Measurements from ENCODE around the gene ZNF74. TPM values are rescaled to one million over a fixed set of nuclear protein-coding genes. Genes with fewer than 3 reads are reported as not detected.

ZNF74 gene
- total RNA-seq, 1 donor from 2014 or later = 5.2 TPM

DNA sequence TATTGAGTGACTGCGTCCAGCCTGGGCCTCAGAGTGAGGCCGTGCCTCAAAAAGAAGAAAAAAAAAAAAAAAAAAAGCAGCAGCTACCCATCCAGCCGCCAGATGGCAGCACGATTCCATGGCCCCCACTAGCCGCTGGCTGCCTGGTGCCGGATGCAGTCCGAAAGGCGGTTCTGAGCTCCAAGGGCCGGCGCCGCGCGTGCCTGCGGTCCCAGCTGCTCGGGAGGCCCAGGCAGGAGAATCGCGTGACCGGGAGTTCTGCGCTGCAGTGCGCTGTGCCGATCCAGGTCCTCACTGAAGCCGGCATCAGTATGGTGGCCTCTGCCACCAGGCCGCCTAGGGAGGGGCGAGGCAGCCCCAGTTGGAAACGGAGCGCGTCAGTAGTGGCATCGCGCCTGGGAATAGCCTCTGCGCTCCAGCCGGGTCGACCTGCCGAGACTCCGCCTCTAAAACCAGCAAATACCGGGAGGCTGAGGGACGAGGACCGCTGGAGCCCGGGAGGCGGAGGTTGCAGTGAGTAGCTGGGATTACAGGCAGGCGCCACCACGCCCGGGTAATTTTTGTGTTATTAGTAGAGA, 24.3 kb downstream of the ZNF74 start:
- no peak for DNase-seq (ENCODE audit: low spot score)

DNA sequence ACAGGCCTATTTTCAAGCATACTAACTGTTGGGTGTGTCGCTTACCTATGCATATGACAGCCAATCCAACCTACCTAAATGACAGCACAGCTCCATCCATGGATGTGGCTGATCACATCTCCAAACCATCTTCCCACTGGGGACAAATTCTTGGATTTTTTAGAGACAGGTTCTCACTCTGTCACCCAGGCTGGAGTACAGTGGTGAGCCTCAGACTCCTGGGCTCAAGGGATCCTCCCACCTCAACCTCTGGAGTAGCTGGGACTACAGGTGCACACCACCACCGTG, 25.7 kb downstream of the ZNF74 start:
- no peak for DNase-seq (ENCODE audit: low spot score)

DNA sequence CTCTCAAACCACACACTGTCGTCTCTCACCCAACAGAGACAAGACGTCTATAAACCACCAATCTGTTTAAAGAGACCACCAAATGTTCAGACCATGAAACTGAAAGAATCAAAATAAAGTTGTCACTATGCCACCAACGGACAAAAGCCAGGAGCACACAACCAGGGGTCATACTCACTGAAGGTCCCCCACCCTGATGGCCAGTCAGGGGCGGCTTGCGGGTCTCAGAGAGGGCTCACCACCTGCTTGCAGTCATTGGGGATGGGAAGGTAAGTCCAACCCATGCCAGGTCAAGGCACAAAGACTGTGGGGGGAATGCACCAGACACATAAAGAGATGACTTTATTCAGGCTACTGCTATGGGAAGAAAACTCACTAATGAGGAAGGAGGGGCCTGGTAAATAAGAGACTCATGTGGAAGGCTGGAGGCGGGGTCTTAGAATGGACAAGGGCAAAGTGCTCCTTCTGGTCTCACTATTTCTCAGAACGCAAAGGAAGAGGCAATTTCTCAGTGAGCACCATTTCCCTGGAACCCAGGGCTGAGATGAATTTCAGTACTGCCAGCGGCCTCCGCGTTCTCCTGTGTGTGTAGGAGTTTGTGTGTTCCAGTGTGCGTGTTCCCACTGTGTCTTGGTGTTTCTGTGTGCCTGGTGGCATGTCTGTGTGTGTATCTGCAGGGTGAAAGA, 26.3 kb downstream of the ZNF74 start:
- no peak for DNase-seq (ENCODE audit: low spot score)

DNA sequence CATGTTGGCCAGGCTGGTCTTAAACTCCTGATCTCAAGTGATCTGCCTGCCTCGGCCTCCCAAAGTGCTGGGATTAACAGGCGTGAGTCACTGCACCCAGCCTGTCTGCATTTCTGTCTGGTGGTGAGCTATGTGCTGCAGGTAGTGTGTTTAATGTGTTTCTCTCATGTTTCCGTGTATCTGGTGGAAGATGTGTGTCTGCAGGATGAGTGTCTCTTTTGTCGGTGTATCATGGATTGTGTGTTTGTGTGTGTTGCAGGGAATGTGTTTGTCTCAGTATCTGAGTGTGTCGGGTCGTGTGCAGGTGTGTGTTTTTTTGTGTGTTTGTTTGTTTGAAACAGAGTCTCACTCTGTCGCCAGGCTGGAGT, 27.5 kb downstream of the ZNF74 start:
- no peak for DNase-seq (ENCODE audit: low spot score)

DNA sequence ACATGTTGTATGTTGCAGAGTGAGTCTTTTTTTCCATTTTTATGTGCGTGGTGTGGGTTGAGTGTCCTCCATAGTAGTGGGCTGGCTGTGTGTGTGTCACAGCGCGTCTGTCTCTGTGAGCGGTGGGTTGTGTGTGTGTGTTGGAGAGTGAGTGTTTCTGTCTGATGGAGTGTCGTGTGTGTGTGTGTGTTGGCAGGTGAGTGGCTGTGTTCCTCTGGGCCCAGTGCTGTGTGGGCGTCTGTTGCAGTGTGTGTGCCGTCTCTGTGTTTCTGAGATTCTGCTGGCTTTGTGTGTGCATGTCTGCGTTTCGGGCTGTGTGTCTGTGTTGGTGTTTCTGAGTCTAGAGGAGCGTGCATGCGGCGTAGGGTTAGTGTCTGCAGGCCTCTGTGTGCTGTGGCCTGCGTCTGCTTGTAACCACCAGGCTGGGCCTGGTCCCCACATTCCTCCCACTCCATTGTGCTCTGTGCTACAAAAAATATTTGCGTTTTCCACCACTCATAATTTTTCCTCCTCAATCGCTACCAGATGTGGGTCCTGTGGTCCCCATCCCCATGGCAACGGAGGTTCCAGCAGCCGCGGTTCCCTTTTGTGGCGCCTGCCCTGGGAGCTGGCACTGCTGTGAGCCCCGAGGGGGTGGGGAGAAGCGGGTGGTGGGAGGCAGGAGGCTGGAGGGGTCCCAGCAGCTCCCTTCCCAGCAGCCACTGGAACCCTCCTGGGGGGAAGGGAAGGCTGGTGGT, 28.5 kb downstream of the ZNF74 start:
- no peak for DNase-seq (ENCODE audit: low spot score)

DNA sequence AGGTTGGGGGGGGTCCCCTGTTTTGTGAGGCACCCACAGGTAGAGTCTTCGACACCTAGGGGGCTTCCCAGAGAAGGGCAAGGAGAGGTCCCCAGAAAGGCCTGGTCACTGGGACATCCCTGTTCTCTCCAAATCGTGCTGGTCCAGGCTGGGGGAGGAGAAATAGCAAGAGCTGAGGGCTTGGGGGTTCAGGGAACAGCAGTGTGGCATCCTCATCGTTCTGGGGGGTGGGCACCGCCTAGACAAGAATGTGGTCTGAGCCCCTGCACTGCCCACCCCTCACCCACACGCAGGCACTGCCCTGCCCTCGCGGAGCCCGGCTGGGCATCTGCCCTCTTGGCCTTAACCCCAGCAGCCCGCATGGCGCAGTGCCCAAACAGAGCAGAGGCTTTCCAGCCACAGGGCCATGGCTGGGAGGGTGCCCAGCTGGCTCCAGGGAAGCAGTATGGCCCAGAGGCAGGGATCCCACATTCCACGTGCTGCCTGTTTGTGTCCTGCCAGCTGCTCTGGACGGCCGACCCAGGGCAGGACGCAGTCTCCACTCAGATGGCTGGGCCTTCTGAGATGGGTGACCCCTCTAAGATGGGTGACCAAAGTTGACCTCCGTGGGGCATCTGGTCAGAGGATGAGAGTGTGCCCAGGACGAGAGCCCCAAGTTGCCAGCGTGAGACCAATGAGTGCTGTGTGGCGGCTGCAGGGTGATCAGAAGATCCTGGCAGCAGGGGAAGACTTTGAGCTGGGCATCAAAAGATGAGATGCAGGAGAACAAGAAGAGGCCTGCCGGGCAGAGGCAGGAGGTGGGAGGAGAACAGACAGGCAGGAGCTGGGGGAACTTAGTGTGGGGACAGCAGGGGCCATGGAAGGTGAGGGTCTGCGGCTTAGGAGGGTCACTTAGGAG, 29.3 kb downstream of the ZNF74 start:
- DNase-seq (ENCODE audit: low spot score) = no peak

DNA sequence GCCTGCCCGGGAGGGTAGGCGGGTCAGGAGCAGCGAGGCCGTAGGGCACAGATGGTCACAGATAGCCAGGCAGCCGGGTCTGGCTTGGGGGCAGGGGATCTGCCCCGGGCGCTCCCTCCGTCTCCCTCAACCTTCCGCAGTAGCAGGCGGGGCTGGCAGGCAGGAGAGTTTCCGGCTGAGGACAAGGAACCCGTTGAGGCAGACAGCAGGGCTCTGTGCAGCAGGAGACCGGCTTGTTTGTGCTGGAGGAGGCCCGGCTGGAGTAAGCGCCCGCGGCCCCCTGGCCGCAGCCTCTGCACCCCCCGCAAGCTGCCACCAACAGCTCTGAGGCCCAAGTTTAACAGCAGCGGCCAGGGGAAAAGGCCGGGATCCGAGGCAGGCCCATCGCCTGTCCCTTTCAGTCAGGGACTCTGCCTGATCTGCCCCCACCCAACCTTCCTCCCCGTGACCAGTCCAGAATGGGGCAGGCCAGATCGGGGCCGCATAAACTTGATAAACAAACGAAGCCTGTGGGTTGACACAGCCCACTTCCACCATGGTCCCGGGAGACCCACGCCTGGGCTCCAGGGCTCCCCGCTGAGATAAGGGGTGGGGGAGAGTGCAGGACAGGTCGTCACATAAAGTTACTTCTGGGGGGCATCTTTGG, 30.1 kb downstream of the ZNF74 start:
- no peak for DNase-seq (ENCODE audit: low spot score)

DNA sequence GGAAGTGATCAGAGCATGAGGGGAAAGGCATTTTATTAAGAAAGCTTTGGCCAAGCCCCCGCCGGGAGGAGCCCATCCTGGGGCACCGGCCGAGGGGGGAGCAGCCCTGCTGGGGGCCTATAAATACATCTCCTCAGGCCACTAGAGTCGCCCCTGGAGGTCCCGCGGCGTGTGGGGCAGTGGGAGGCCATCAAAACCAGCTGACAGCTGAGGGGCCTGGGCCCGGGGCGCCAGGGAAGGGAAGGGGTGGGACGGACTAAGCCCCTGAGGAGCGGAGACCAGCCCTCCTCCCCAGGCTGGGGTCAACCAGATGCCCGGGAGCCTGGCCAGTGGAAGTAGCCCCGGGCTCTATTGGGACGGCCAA, 30.6 kb downstream of the ZNF74 start:
- DNase-seq (ENCODE audit: low spot score) = no peak

DNA sequence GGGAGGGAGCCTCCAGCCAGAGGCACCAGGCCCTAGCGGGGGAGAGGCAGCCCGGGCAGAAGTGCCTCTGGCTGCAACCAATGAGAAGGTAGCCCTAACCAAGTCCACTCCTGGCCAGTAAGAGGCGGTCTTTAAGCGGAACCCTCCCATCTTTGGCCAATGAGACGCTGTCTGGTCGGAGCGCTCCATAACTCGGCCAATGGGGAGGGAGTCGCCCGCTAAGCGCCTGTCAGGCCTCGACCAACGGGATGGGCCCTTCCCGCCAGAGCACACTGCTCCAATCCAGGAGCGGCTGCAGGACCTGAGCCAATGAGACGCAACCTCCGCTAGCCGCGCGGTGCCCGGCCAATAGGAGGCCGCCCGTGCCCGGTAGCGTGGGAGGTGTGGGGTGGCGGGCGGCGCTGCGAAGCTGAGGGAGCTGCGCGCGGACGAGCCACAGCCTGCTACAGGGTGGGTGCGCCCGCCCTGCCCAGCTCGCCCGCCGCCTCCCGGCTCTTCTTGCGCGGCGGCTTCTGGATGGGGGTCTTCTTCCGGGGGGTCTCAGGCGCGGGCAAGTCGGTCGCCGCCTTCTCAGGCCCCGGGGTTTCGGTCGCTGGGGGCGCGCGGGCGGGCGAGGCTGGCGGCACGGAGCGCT, 31.1 kb downstream of the ZNF74 start:
- no peak for DNase-seq (ENCODE audit: low spot score)

DNA sequence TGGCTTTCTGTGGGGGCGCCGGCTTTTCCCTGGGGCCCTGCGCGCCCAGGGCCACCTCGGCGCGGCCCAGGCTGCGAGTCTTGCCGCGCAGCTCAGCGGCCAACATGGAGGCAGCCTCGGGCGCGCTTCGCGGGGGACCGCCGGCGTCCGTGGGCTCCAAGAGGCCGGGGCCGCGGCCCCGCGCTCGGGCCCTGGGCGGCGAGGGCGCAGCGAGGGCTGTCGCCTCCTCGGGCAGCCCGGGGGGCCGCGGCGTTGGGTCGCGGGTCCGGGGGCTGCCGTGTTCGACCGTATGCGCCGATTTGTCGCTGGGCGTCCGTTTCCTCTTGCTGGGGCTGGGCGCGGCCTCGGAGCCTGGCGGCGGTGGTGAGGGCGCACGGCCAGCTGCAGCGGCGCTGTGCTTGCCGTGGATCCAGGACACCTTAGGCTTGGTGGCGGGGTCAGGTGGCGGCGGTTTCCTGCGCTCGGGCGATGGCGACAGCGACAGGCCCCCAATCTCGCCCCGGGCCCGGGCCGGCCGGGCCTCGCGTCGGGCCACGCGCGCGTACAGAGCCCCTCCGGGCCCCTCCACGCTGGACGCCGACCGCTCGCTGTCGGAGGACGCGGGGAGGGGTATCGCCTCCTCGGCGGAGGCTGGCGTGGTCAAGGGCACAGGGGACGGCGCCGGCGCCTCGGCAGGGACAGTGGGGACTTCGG, 31.8 kb downstream of the ZNF74 start:
- no peak for DNase-seq (ENCODE audit: low spot score)

DNA sequence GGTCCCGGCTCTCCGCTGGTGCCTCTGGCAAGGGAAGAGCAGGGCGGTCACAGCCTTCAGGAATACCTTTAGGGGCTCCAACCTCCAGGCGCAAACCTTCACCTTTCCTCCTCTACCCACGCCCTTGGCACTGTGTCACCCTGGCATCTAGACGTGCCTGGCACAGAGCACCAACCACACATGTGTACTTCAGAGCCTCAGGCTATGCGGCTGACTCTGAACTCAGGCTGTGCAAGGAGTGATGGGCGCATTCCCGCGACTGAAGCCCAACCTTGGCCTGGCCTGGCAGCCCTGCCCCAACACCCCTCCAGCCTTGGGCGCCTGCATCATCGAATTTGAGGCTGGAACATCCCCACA, 32.3 kb downstream of the ZNF74 start:
- no peak for DNase-seq (ENCODE audit: low spot score)

DNA sequence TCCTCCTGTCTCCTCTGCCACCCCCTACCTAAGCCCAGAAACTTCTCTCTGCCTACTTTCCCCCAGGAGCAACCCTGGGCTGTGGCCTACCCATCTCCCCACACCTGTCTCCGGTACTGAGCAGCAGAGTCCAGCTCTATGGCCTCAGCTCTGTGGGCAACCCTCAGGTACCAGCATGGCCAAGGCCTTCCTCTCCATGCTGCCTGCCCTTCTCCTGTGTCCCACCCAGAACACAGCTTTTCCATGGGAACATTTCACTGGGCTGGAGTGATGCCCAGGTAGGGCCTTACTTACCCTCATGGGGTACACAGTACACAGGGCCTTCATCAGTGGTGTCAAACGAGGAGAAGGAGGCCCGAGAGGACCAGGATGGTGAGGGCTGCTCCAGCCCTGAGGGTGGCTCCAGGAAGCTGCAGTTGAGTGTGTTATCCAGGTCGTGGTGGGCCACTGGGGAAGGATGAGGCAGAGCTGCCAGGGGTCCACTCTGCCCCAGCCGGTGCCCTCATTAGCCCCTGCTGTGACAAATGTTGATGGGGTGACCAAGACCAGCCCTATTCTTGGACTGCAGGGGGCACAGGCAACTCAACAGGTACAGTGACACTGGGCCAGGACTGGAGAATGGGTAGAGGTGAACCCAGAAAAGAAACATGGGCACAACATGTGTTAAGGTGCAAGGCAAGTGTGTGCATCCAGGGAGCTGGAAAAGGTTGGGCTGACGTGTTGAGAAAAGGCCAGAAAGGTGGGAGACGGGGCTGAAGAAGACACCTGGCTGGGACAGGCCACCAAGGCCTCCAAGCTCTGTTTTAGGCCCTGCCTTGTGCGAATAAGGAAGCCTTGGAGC, 33.4 kb downstream of the ZNF74 start:
- no peak for DNase-seq (ENCODE audit: low spot score)

DNA sequence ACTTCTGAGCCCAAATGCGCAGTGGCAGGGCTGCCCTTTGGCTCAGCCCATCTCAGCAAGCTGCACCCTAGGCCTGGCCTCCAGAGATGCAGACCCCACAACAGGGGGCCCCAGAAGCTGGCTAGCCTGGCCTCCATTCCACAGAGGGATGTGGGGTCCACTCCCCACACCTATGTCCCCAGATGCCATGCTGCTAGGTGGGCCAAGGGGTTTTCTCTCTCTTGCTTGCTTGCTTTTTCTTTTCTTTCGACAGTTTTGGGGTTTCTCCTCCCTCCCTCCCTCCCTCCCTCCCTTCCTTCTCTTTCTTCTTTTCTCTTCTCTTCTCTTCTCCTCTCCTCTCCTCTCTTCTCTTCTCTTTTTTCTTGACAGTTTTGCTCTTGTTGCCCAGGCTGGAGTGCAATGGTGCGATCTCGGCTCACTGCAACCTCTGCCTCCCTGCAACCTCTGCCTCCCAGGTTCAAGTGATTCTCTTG, 34.0 kb downstream of the ZNF74 start:
- DNase-seq (ENCODE audit: low spot score) = no peak

DNA sequence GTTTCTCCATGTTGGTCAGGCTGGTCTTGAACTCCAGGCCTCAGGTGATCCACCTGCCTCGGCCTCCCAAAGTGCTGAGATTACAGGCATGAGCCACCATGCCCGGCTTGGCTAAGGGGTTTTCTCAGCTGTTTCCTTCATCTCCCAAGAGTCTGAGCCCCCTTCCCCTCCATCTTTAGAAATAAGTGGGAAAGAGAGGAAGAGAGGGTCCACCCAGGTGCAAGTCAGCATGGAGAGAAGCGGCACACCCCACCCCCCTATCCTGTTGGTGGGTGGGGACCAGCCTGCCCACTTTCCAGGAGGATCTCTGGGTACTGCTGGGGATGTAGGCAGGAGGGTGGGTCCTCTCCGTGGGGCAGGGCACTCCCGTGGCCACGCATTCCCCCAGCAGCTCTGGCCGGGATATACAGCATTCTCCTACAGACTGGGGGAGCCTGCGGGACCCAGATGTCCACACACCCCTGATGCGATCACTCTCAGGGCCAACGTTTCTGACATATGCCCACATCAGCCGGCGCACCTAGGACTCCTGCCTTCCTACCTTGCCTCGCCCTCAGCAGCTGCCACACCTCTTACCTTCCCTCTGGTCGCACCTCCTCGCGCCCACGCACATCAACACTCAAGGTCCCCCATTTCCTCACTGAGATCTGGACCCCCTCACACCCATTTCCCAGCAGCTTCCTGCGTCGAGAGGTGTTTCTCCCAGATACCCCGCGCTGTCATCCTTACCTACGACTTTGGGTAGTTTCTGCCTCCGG, 34.7 kb downstream of the ZNF74 start:
- no peak for DNase-seq (ENCODE audit: low spot score)

DNA sequence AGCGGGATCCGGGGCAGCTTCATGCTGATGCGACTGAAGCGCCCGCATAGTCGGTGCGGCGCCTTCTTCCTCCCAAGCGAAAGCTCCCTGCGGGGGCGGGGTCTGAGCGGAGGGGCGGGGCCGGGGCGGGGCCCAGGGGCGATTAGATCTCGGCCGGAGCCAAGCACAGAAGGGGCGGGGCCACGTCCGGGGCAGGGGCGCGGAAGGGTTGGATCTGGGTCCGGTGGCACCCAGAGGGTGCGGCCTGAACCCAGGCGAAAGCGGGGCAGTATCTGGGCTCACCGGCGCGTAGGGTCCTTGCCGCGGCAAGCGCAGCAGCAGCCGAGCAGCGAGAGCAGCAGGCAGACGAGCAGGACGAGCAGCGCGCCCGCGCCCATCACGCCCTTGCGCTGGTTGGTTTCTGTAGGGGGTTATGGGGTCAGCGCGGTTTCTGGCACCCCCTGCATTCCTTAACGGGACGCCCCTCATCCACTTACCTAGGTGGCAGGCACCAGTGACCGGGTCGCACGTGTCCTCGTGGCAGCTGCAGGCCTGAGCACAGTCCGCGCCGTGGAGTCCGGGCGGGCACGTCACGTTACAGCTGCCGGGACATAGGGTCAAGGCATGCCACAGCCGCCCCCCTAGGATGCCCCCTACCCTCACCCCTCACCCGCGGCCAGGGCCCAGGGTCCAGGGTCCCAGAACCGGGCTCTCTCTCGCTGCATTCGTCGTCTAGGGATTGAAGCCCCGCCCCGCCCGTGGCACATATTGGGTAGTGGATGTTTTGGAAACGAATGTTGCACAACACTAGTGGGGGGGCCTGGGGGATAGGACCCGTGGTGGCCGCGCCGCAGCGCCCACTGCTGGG, 35.5 kb downstream of the ZNF74 start:
- peak; percentile 82 for DNase-seq (ENCODE audit: low spot score)

DNA sequence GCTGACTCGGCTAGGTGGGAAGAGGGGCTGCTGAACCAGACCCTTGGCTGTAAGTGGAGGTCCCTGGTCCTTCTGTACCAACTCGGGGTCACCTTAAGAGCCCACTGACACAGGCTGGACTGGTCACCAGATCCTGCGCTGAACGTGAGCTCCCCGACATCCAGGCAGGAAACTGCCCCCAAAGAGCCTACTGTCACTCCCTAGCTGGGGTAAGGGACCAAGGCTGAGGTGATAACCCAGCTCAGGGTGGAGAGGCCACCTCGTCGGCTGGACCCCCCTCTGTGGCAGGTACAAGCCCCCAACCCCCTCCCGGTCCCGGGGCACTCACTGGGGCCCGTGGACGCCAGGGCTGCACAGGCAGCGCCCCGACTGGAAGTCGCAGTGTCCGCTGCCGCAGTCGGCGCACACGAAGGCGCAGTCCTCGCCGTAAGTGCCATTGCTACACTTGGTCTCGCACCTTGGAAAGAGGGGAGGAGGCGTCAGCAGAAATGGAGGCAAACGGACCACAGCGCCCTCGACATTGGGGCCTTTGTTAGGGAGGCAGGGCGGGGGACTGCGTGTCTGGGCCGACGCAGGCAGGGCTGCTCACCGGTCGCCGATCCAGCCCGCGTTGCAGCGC, 36.3 kb downstream of the ZNF74 start:
- peak; percentile 89 for DNase-seq (ENCODE audit: low spot score)
